OCI-LY7 (cell line): ENCODE results near the gene PTP4A2. TPM values are rescaled to one million over a fixed set of nuclear protein-coding genes. Genes with fewer than 3 reads are reported as not detected.

Experiments
- BruUV-seq: library from RNA; stranded (reverse); fragments of 400-500 nt; replicated peaks from 2 replicates; lab custom pipeline; 2021; lab: Mats Ljungman, UMichigan
- CTCF ChIA-PET: fragments of 300-600 bp; sonication (Branson Sonifier 250); formaldehyde crosslinking; loops from one replicate; lab custom pipeline; 2022; ENCODE audit warnings: antibody characterized with exemption; ENCODE audit not compliant: unreplicated experiment; lab: Charles Lee
- POLR2A ChIA-PET: fragments of 300-600 bp; sonication (Branson Sonifier 250); formaldehyde crosslinking; loops from one replicate; lab custom pipeline; 2022; ENCODE audit warnings: antibody characterized with exemption; lab: Charles Lee
- DNase-seq: peaks from one replicate; pipeline ENCODE4 v3.0.0-alpha.2; 2015; ENCODE audit warnings: low spot score
- H2AFZ ChIP-seq: fragments of 200-600 bp; sonication (generic), shearing (Covaris generic); 2 replicates; pipeline ENCODE4 v1.6.1; 2014; ENCODE audit warnings: mild to moderate bottlenecking, antibody characterized with exemption, low read length, moderate library complexity
- H3K27ac ChIP-seq: fragments of 200-600 bp; sonication (generic); 2 replicates; pipeline ENCODE4 v1.5.1; 2014; ENCODE audit warnings: mixed run types, low read depth, mild to moderate bottlenecking, moderate library complexity, low read length, inconsistent platforms; ENCODE audit not compliant: poor library complexity, severe bottlenecking
- H3K36me3 ChIP-seq: fragments of 200-600 bp; sonication (generic); 2 replicates; pipeline ENCODE4 v1.6.1; 2014; ENCODE audit warnings: mild to moderate bottlenecking, antibody characterized with exemption, low read length, moderate library complexity, mixed read lengths; ENCODE audit not compliant: insufficient read depth
- H3K4me1 ChIP-seq: fragments of 200-600 bp; sonication (generic); 2 replicates; pipeline ENCODE4 v1.5.1; 2014; ENCODE audit warnings: mild to moderate bottlenecking, low read length; ENCODE audit not compliant: insufficient read depth, poor library complexity, severe bottlenecking
- H3K4me2 ChIP-seq: fragments of 200-600 bp; sonication (generic); 2 replicates; pipeline ENCODE4 v1.6.1; 2014; ENCODE audit warnings: mild to moderate bottlenecking, low read length
- H3K4me3 ChIP-seq: fragments of 200-600 bp; sonication (generic); 2 replicates; pipeline ENCODE4 v1.5.1; 2014; ENCODE audit warnings: mild to moderate bottlenecking, low read depth, low read length; ENCODE audit not compliant: poor library complexity, severe bottlenecking
- H3K79me2 ChIP-seq: fragments of 200-600 bp; sonication (generic); 2 replicates; pipeline ENCODE4 v1.6.1; 2016; ENCODE audit warnings: low read depth, mild to moderate bottlenecking, low read length, moderate library complexity, mixed read lengths; ENCODE audit not compliant: insufficient read depth
- H3K9me2 ChIP-seq: fragments of 200-600 bp; sonication (generic); 2 replicates; pipeline ENCODE4 v1.6.1; 2016; ENCODE audit warnings: mild to moderate bottlenecking, low read length, mixed read lengths; ENCODE audit not compliant: insufficient read depth
- H3K9me3 ChIP-seq: fragments of 200-600 bp; sonication (generic); 2 replicates; pipeline ENCODE4 v1.6.1; 2014; ENCODE audit warnings: mild to moderate bottlenecking, mixed run types, low read length, mixed read lengths
- H4K20me1 ChIP-seq: fragments of 200-600 bp; sonication (generic); 2 replicates; pipeline ENCODE4 v1.6.1; 2014; ENCODE audit warnings: mild to moderate bottlenecking, antibody characterized with exemption, low read length, moderate library complexity, mixed read lengths; ENCODE audit not compliant: insufficient read depth
- CTCF ChIP-seq: fragments of 200-600 bp; sonication (generic); conservative IDR thresholded peaks from 2 replicates; pipeline ENCODE4 v1.5.1; 2014; ENCODE audit warnings: mild to moderate bottlenecking, antibody characterized with exemption, low read length, moderate library complexity, mixed read lengths
- EZH2phosphoT487 ChIP-seq: fragments of 200-600 bp; sonication (generic); IDR thresholded peaks from 2 replicates; pipeline ENCODE4 v1.6.1; 2018; ENCODE audit warnings: low read depth, borderline replicate concordance, mild to moderate bottlenecking, mixed run types, antibody characterized with exemption, low read length, moderate library complexity, mixed read lengths
- intact Hi-C: fragments of 100-400 bp; cut with micrococcal nuclease; formaldehyde crosslinking; loops from one replicate; pipeline ENCODE4 v1.10.0; 2022; ENCODE audit not compliant: unreplicated experiment
- total RNA-seq, 2 experiments: library from RNA; depleted of rRNA in 1 of 2; stranded (reverse); fragments of >200 nt in 1 of 2; shearing (Covaris generic) in 1 of 2; gene quantifications; 2 replicates each; pipeline ENCODE4 v1.2.3, GENCODE V29; 2014 to 2022

The PTP4A2 gene
- total RNA-seq, 2 experiments from 2014 or later = 196 to 208 TPM

GRCh38 chr1:31936278-31936980 lies 1.7 kb downstream of the PTP4A2 start:
- Histone ChIP-seq H3K9me3 (no peaks in the 10 kb centered on the region), H3K4me1 (peaks cover 79% of the 10 kb centered on the region), H2AFZ (no peak overlapping the region), H3K4me3 (peak overlapping the region; percentile 91), H4K20me1 (peaks cover 50% of the 10 kb centered on the region), H3K4me2 (peak overlapping the region; percentile 90), H3K27ac (peak overlapping the region; percentile 75), H3K36me3 (peaks cover 49% of the 10 kb centered on the region; the same call in 1 of the 2 replicates), H3K9me2 (no peaks in the 10 kb centered on the region), H3K79me2 (peaks cover 63% of the 10 kb centered on the region)
- CTCF ChIA-PET = no interaction called here
- TF ChIP-seq CTCF (no peak), EZH2phosphoT487 (no peak)
- intact Hi-C loops = no loop called here
- peak; percentile 56 for DNase-seq
- no TSS peak for BruUV-seq
- POLR2A ChIA-PET = interaction anchor here (2.6 kb wide), 1 partner anchor 12 kb away, joined by 14 read pairs; no protein-coding TSS in a partner anchor

DNA sequence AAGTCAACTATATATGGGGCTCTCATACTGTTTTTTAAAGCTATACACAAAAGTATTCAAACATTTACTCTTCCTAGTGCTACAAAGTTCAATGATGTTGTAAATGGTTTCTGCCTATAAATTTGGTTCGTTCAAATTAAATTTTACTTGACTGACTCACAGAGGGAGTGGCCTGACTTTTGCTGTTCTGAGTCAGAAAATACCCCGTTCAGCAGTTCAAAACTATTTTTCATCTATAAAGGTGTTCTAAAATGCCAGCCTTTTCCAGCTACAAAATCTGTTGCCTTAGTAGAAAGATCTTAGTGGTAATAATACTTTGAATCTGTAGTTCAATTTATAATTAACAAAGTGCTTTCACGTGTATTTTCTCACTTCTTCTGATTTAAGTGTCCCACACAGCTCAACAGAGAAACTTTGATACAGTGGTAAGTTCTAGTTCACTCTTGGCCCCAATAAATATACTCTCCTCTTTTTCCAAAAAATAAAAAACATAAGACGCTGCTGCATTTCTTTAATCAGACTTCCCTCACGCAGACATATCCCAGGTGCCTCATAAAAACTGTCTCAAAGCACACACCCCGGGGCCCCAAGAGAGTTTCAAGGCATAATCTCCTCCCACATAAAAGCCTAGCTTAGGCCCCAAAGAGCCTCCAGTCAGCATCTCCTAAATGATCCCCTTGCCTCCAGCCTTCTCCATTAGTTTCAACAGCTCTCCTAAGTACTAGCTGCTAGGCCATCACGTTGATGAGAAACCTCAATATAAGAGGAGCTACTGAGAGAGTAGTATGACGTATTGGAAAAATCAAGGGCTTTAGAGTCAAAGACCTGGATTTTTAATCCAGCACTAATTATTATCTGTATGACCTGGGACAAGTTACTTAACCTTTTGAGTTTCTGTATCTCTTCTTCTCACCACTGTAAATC lies 3.2 kb downstream of the PTP4A2 start:
- H3K79me2 ChIP-seq = peaks cover 78% of the 10 kb centered on the region
- DNase-seq = peak; percentile 62
- intact Hi-C loops = no loop called here
- TF ChIP-seq EZH2phosphoT487 (no peak), CTCF (no peak)
- ChIA-PET CTCF (interaction anchor here (0.6 to 1.3 kb wide), 3 partner anchors 10 to 105 kb away, joined by 3 to 5 read pairs (median 3); no protein-coding TSS in a partner anchor), POLR2A (interaction anchor here (0.7 to 3.7 kb wide), 8 partner anchors 9 to 100 kb away, joined by 3 to 20 read pairs (median 5); no protein-coding TSS in a partner anchor)
- peak overlapping the region; percentile 90 for H3K4me2 ChIP-seq
- H3K36me3 ChIP-seq = peaks cover 64% of the 10 kb centered on the region
- H4K20me1 ChIP-seq = peaks cover 59% of the 10 kb centered on the region
- TSS peak; percentile 47 for BruUV-seq
- peaks cover 83% of the 10 kb centered on the region for H3K4me1 ChIP-seq
- no peaks in the 10 kb centered on the region for H3K9me3 ChIP-seq
- peak overlapping the region; percentile 75 for H3K27ac ChIP-seq
- no peaks in the 10 kb centered on the region for H3K9me2 ChIP-seq
- no peak overlapping the region for H2AFZ ChIP-seq
- H3K4me3 ChIP-seq = peak overlapping the region; percentile 91
